ENCODE measurements around the gene TNPO3.
"Not testable (repeated sequence)": the region's sequence is repeated elsewhere in the genome, so short reads cannot be mapped to it uniquely, and the experiment has no call there.

TNPO3 gene

DNA sequence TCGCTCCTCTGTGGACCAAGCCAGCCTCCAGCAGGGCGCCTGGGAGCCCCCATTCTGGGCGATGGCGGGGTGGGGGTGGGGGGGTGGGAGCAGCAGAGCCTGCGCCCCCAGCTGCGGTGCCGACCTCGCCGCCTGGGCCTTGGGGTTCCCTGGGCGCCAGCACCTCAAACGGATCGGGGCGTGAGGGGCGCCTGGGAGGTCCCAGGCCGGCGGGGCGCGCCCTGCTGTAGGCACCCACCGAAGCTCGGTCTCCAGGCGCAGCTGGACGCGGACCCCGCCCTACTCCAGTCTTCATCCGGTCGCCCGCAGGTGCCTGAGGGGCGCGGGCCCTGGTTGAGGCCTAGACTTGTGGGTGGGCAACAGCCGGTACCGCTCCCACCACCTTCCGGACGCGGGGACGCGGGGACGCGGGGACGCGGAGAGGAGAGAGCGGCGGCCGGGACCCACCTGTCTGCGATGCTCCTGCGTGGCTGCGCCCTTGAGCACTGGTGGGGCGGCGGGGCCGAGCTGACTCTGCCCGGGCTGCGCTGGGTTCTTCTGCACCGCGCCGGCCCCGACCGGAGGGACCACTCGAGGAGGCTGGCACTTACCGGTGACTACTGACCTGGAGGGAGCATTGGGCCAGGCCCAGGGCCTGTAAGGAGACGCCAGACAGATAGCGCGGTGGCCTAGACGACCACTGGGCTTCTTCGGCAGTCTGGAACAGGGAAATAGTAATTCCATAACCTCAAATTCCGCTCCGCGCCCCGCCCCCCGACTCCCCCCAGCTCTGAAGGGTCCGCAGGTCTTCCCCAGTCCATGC, 138.9 kb downstream of the TNPO3 start:
- Histone ChIP-seq H3K9me3 (no peaks in the 10 kb centered on the region), H3K27ac (no peak overlapping the region), H3K36me3 (no peaks in the 10 kb centered on the region), H3K27me3 (peaks cover 0 to 55% of the 10 kb centered on the region in 2 donors), H3K4me3 (peak overlapping the region in 1 of 2 donors; percentile 28), H3K4me1 (peaks cover 0 to 17% (median 14%) of the 10 kb centered on the region in 4 donors)
- intact Hi-C loops (cut with DNase I; ENCODE audit: low total_unique reads) = no loop called here
- DNase-seq = peak in 1 of 2 donors; percentile 52
- TF ChIP-seq, protein P1, sequence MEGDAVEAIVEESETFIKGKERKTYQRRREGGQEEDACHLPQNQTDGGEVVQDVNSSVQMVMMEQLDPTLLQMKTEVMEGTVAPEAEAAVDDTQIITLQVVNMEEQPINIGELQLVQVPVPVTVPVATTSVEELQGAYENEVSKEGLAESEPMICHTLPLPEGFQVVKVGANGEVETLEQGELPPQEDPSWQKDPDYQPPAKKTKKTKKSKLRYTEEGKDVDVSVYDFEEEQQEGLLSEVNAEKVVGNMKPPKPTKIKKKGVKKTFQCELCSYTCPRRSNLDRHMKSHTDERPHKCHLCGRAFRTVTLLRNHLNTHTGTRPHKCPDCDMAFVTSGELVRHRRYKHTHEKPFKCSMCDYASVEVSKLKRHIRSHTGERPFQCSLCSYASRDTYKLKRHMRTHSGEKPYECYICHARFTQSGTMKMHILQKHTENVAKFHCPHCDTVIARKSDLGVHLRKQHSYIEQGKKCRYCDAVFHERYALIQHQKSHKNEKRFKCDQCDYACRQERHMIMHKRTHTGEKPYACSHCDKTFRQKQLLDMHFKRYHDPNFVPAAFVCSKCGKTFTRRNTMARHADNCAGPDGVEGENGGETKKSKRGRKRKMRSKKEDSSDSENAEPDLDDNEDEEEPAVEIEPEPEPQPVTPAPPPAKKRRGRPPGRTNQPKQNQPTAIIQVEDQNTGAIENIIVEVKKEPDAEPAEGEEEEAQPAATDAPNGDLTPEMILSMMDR (IDR thresholded peaks at IDR 0.05) = no peak

GRCh38 chr7:128915271-128915819, 139.6 kb downstream of the TNPO3 start:
- H3K27ac ChIP-seq = no peak overlapping the region
- H3K4me1 ChIP-seq = peaks cover 0 to 19% (median 17%) of the 10 kb centered on the region in 4 donors
- DNase-seq = peak in 1 of 2 donors; percentile 47
- intact Hi-C loops (cut with DNase I; ENCODE audit: low total_unique reads) = no loop called here
- TF ChIP-seq, protein P1 (IDR thresholded peaks at IDR 0.05) = no peak
- no peaks in the 10 kb centered on the region for H3K9me3 ChIP-seq
- no peaks in the 10 kb centered on the region for H3K36me3 ChIP-seq
- peak overlapping the region in 1 of 2 donors; percentile 28 for H3K4me3 ChIP-seq
- H3K27me3 ChIP-seq = peaks cover 0 to 59% of the 10 kb centered on the region in 2 donors

DNA sequence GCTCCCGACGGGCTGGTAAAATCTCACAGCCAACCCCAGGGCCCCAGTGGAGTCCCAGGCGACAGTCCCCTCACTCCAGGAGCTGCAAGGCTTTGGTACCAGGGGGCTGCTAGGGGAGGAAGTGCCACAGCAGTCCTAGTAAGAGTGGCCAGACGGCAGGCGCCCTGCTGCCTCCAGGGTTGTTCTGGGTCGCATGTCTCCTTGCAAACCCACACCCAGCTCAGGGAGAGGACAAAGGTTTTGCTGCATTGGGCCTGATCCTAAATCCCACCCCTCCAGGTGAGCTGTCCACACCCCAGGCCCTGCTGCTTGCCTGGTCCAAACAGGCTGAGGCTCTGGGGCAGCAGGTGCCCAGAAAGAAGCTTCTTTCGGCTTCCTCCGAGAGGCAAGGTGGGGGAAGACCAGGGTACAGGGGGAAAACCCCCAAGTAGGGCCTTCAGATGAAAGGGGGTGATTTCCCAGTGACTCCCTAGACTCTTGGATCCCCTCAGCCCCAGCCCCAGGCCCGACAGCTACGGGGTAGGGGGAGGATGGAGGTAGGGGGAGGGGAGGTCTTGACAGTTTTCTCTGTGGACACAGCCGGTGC, 140.3 kb downstream of the TNPO3 start:
- TF ChIP-seq, protein P1 (IDR thresholded peaks at IDR 0.05) = no peak
- Histone ChIP-seq H3K4me1 (peaks cover 0 to 26% (median 23%) of the 10 kb centered on the region in 4 donors), H3K36me3 (no peaks in the 10 kb centered on the region), H3K4me3 (peak overlapping the region in 1 of 2 donors; percentile 28), H3K27me3 (peaks cover 0 to 62% of the 10 kb centered on the region in 2 donors), H3K27ac (no peak overlapping the region), H3K9me3 (no peaks in the 10 kb centered on the region)
- intact Hi-C loops (cut with DNase I; ENCODE audit: low total_unique reads) = no loop called here
- peak in 1 of 2 donors; percentile 57 for DNase-seq

GRCh38 chr7:128913870-128914565, 140.9 kb downstream of the TNPO3 start:
- H3K27ac ChIP-seq = no peak overlapping the region
- peaks cover 0 to 67% of the 10 kb centered on the region in 2 donors for H3K27me3 ChIP-seq
- no peaks in the 10 kb centered on the region for H3K36me3 ChIP-seq
- H3K9me3 ChIP-seq = no peaks in the 10 kb centered on the region
- intact Hi-C loops (cut with DNase I; ENCODE audit: low total_unique reads) = no loop called here
- TF ChIP-seq, protein P1 (IDR thresholded peaks at IDR 0.05) = no peak
- no peak overlapping the region for H3K4me3 ChIP-seq
- peak in 1 of 2 donors; percentile 34 for DNase-seq
- peaks cover 0 to 32% (median 25%) of the 10 kb centered on the region in 4 donors for H3K4me1 ChIP-seq

- peaks cover 0 to 65% of the 10 kb centered on the region in 2 donors for H3K27me3 ChIP-seq
- H3K36me3 ChIP-seq; H3K4me3 ChIP-seq; H3K9me3 ChIP-seq; intact Hi-C loops (cut with DNase I; ENCODE audit: low total_unique reads); H3K27ac ChIP-seq: not testable (repeated sequence)
- DNase-seq = peak in 1 of 2 donors; percentile 38
- peaks cover 0 to 34% (median 25%) of the 10 kb centered on the region in 4 donors for H3K4me1 ChIP-seq
These were observed 142.0 kb downstream of the TNPO3 start for GRCh38 chr7:128912709-128913495.

All from tibial artery (tissue), 4 donors.